Colonic mucosa (tissue), 4 donors: ENCODE measurements around the gene RAPGEF6. TPM values are rescaled to one million over a fixed set of nuclear protein-coding genes. Genes with fewer than 3 reads are reported as not detected.

Experiments used
- DNase-seq: peaks from one replicate; pipeline ENCODE4 v3.0.0-alpha.2; 2020
- H3K27ac ChIP-seq: fragments of 200-600 bp; one replicate; pipeline ENCODE4 v1.8.0; 2021
- H3K27me3 ChIP-seq: fragments of 200-600 bp; one replicate; pipeline ENCODE4 v1.8.0; 2021
- H3K36me3 ChIP-seq: fragments of 200-600 bp; one replicate; pipeline ENCODE4 v1.8.0; 2021
- H3K4me1 ChIP-seq: fragments of 200-600 bp; one replicate; pipeline ENCODE4 v1.8.0; 2021; ENCODE audit warnings: mild to moderate bottlenecking
- H3K4me3 ChIP-seq: fragments of 200-600 bp; one replicate; pipeline ENCODE4 v1.8.0; 2021
- H3K9ac ChIP-seq, 2 donors: one replicate each; pipeline ENCODE4 v1.7.0; 2013; ENCODE audit warnings: control low read depth in 2 of 2, low read depth in 2 of 2, low read length in 2 of 2
- H3K9me3 ChIP-seq: fragments of 200-600 bp; one replicate; pipeline ENCODE4 v1.8.0; 2021
- intact Hi-C: fragments of 100-400 bp; cut with DNase I; formaldehyde crosslinking; loops from one replicate; pipeline ENCODE4 v1.14.1; 2022
- total RNA-seq, 2 donors: library from RNA; stranded (reverse); fragmentation: NEBNext Ultra II Directional in 1 of 2; extraction: Animal tissue kit (Norgen Biotek cat#: 25700) in 1 of 2; gene quantifications; one replicate each; pipeline ENCODE4 v1.2.1, GENCODE V29; 2021
- TF ChIP-seq, protein P1 (sequence below): fragments of 200-600 bp; IDR thresholded peaks from one replicate; pipeline ENCODE4 v1.8.0; 2022; ENCODE audit warnings: antibody characterized with exemption, mild to moderate bottlenecking
- donor health status: healthy.
- donor health status: DM: no; HTN: no; CAD: no.
- donor health status: DM: no; HTN: no; CAD: no.

RAPGEF6 gene
- total RNA-seq, 2 donors from 2014 or later, result 14.9 to 16.2 TPM

DNA sequence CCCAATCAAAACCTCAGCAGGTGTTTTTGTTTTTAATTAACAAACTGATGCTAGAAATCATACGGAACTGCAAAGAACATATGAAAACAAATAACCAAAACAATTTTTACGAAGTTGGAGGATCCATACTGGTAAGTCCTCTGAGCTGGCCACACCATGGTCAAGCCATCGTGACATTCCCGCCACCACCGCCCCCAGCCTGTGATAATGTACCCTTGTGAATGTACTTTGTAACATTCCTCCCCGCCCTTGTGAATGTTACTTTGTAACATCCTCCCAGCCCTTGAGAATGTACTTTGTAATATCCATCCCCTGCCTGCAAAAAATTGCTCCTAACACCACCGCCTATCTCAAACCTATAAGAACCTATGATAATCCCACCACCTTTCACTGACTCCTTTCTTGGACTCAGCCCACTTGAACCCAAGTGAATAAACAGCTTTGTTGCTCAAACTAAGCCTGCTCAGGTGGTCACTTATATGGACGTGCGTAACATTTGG is 63.3 kb downstream of the RAPGEF6 start:
- DNase-seq, result no peak
- H3K27ac ChIP-seq, result no peak overlapping the region
- TF ChIP-seq, protein P1, sequence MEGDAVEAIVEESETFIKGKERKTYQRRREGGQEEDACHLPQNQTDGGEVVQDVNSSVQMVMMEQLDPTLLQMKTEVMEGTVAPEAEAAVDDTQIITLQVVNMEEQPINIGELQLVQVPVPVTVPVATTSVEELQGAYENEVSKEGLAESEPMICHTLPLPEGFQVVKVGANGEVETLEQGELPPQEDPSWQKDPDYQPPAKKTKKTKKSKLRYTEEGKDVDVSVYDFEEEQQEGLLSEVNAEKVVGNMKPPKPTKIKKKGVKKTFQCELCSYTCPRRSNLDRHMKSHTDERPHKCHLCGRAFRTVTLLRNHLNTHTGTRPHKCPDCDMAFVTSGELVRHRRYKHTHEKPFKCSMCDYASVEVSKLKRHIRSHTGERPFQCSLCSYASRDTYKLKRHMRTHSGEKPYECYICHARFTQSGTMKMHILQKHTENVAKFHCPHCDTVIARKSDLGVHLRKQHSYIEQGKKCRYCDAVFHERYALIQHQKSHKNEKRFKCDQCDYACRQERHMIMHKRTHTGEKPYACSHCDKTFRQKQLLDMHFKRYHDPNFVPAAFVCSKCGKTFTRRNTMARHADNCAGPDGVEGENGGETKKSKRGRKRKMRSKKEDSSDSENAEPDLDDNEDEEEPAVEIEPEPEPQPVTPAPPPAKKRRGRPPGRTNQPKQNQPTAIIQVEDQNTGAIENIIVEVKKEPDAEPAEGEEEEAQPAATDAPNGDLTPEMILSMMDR, result no peak
- H3K27me3 ChIP-seq, result no peaks in the 10 kb centered on the region
- no peaks in the 10 kb centered on the region for H3K4me1 ChIP-seq
- no peaks in the 10 kb centered on the region for H3K9me3 ChIP-seq
- intact Hi-C loops, result no loop called here
- H3K4me3 ChIP-seq, result no peak overlapping the region
- no peaks in the 10 kb centered on the region for H3K36me3 ChIP-seq
- H3K9ac ChIP-seq, result no peak overlapping the region

- intact Hi-C loops, result no loop called here
- H3K27me3 ChIP-seq, result no peaks in the 10 kb centered on the region
- H3K27ac ChIP-seq, result no peak overlapping the region
- no peak overlapping the region for H3K9ac ChIP-seq
- H3K4me1 ChIP-seq, result no peaks in the 10 kb centered on the region
- no peaks in the 10 kb centered on the region for H3K36me3 ChIP-seq
- no peak for DNase-seq
- no peak overlapping the region for H3K4me3 ChIP-seq
- no peaks in the 10 kb centered on the region for H3K9me3 ChIP-seq
- TF ChIP-seq, protein P1, result no peak
Observed at GRCh38 chr5:131570757-131571156, 64.3 kb downstream of the RAPGEF6 start.

DNA sequence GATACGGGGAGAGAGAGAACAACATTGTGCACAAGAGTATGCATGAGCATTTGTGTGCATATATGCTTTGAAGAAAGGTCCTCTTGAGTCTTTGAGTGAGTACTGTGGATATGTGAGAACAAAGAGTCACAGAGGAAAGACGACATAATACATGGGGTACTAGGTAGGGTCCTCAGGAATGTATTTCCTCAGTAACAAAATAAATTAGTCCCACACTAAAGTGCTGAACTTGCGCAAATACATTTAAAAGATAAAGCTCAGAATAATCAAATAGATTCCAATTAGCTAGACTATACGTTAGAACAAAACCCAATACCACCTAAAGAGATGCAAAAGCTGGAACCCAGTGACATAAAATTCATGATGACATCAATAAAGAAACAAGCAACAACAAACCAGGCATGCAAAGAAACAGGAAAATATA is 70.8 kb downstream of the RAPGEF6 start:
- no peaks in the 10 kb centered on the region for H3K4me1 ChIP-seq
- no peak for DNase-seq
- intact Hi-C loops, result no loop called here
- H3K9ac ChIP-seq, result no peak overlapping the region
- TF ChIP-seq, protein P1, result no peak
- H3K27ac ChIP-seq, result no peak overlapping the region
- H3K36me3 ChIP-seq, result peaks cover 2% of the 10 kb centered on the region
- H3K27me3 ChIP-seq, result no peaks in the 10 kb centered on the region
- no peaks in the 10 kb centered on the region for H3K9me3 ChIP-seq
- no peak overlapping the region for H3K4me3 ChIP-seq

- Histone ChIP-seq H3K9ac (no peak overlapping the region), H3K9me3 (no peaks in the 10 kb centered on the region), H3K4me1 (no peaks in the 10 kb centered on the region), H3K27me3 (no peaks in the 10 kb centered on the region), H3K27ac (no peak overlapping the region), H3K36me3 (peaks cover 5% of the 10 kb centered on the region), H3K4me3 (no peak overlapping the region)
- DNase-seq, result no peak
- intact Hi-C loops, result no loop called here
- TF ChIP-seq, protein P1, result no peak
Observed at GRCh38 chr5:131563434-131564228, 71.4 kb downstream of the RAPGEF6 start.

- H3K27ac ChIP-seq, result no peak overlapping the region
- intact Hi-C loops, result no loop called here
- no peaks in the 10 kb centered on the region for H3K27me3 ChIP-seq
- H3K36me3 ChIP-seq, result no peaks in the 10 kb centered on the region
- DNase-seq, result no peak
- no peak overlapping the region for H3K9ac ChIP-seq
- no peaks in the 10 kb centered on the region for H3K4me1 ChIP-seq
- no peaks in the 10 kb centered on the region for H3K9me3 ChIP-seq
- TF ChIP-seq, protein P1, result no peak
- no peak overlapping the region for H3K4me3 ChIP-seq
Observed at GRCh38 chr5:131550606-131551005, 84.4 kb downstream of the RAPGEF6 start.
